Suprapubic skin (tissue), 4 donors: Measurements from ENCODE around the gene SLC13A5. TPM values are rescaled to one million over a fixed set of nuclear protein-coding genes. Genes with fewer than 3 reads are reported as not detected.

ENCODE experiments used
- DNase-seq, 2 donors: peaks; one replicate each; pipeline ENCODE4 v3.0.0-alpha.2; 2019; ENCODE audit warnings: low spot score in 2 of 2
- H3K27ac ChIP-seq: fragments of 200-600 bp; sonication (generic); one replicate; pipeline ENCODE4 v1.5.1; 2019
- H3K27me3 ChIP-seq: fragments of 200-600 bp; sonication (generic); one replicate; pipeline ENCODE4 v1.5.1; 2019
- H3K36me3 ChIP-seq: fragments of 200-600 bp; sonication (generic); one replicate; pipeline ENCODE4 v1.5.1; 2019
- H3K4me1 ChIP-seq: fragments of 200-600 bp; sonication (generic); one replicate; pipeline ENCODE4 v1.5.1; 2019
- H3K4me3 ChIP-seq: fragments of 200-600 bp; sonication (generic); one replicate; pipeline ENCODE4 v1.5.1; 2019; ENCODE audit warnings: mild to moderate bottlenecking
- H3K9me3 ChIP-seq: fragments of 200-600 bp; sonication (generic); one replicate; pipeline ENCODE4 v1.5.1; 2019
- CTCF ChIP-seq, 2 donors: fragments of 200-600 bp in 1 of 2; fragments of 450-650 bp in 1 of 2; sonication (generic) in 1 of 2; IDR thresholded peaks; one replicate each; pipeline ENCODE4 v1.5.1; 2016 to 2019; ENCODE audit warnings: antibody characterized with exemption in 2 of 2, mild to moderate bottlenecking in 1 of 2, moderate library complexity in 1 of 2
- EP300 ChIP-seq: sonication (generic); formaldehyde crosslinking; IDR thresholded peaks from one replicate; pipeline ENCODE4 v1.6.1; 2017; ENCODE audit warnings: antibody characterized with exemption
- POLR2A ChIP-seq, 2 donors: fragments of 450-650 bp; IDR thresholded peaks; one replicate each; pipeline ENCODE4 v1.6.1; 2017; ENCODE audit warnings: antibody characterized with exemption in 2 of 2, mild to moderate bottlenecking in 2 of 2, moderate library complexity in 2 of 2
- POLR2AphosphoS5 ChIP-seq, 3 donors: sonication (generic); formaldehyde crosslinking; IDR thresholded peaks; one replicate each; pipeline ENCODE4 v1.6.1; 2017; ENCODE audit warnings: antibody characterized with exemption in 3 of 3
- WGBS: methylation state at CpG from one replicate; pipeline ENCODE4 v1.1.5; 2018; 5-methylcytosine and 5-hydroxymethylcytosine counted together
- total RNA-seq, 4 donors: library from RNA; depleted of rRNA; stranded (reverse); fragments of >200 nt; gene quantifications; one replicate each; pipeline ENCODE4 v1.1.0, GENCODE V29; 2016

Gene SLC13A5
- total RNA-seq, 4 donors from 2014 or later, result 0.72 TPM; not detected in 3

- H3K9me3 ChIP-seq, result no peaks in the 10 kb centered on the region
- DNase-seq, result no peak
- no peak overlapping the region for H3K4me3 ChIP-seq
- TF ChIP-seq POLR2A (IDR thresholded peaks at IDR 0.05) (no peak), POLR2AphosphoS5 (IDR thresholded peaks at IDR 0.05) (no peak), CTCF (IDR thresholded peaks at IDR 0.05) (no peak), EP300 (no peak)
- H3K36me3 ChIP-seq, result peaks cover 22% of the 10 kb centered on the region
- peak overlapping the region; percentile 4 for H3K27ac ChIP-seq
- peaks cover 66% of the 10 kb centered on the region for H3K4me1 ChIP-seq
- WGBS, result 36% methylated on average over 2 of the region's 2 CpGs
- no peaks in the 10 kb centered on the region for H3K27me3 ChIP-seq
These were observed 70.6 kb downstream of the SLC13A5 start for GRCh38 chr17:6642592-6642991.

- WGBS, result 4% methylated on average over 16 of the region's 20 CpGs
- H3K4me1 ChIP-seq, result peaks cover 61% of the 10 kb centered on the region
- TF ChIP-seq POLR2A (IDR thresholded peaks at IDR 0.05), result no peak
- TF ChIP-seq POLR2AphosphoS5 (IDR thresholded peaks at IDR 0.05), result no peak
- TF ChIP-seq CTCF (IDR thresholded peaks at IDR 0.05), result no peak
- TF ChIP-seq EP300, result no peak
- H3K36me3 ChIP-seq, result peaks cover 17% of the 10 kb centered on the region
- no peaks in the 10 kb centered on the region for H3K27me3 ChIP-seq
- H3K4me3 ChIP-seq, result peak overlapping the region; percentile 89
- H3K27ac ChIP-seq, result peak overlapping the region; percentile 86
- H3K9me3 ChIP-seq, result no peaks in the 10 kb centered on the region
- DNase-seq, result no peak
These were observed 71.8 kb downstream of the SLC13A5 start for GRCh38 chr17:6641247-6641863.

- peak; percentile 94 to 96 for DNase-seq
- Histone ChIP-seq H3K4me1 (peaks cover 61% of the 10 kb centered on the region), H3K27ac (peak within 1 kb of the TSS; percentile 86), H3K36me3 (peaks cover 10% of the 10 kb centered on the region), H3K4me3 (peak within 1 kb of the TSS; percentile 89), H3K9me3 (no peaks in the 10 kb centered on the region), H3K27me3 (no peaks in the 10 kb centered on the region)
- TF ChIP-seq POLR2A (IDR thresholded peaks at IDR 0.05), result peak; percentile 15 to 78
- peak; percentile 76 to 86 (median 81) for TF ChIP-seq POLR2AphosphoS5 (IDR thresholded peaks at IDR 0.05)
- TF ChIP-seq EP300, result no peak
- 0% methylated on average over 2 of the region's 52 CpGs for WGBS
These were observed 72.5 kb downstream of the SLC13A5 start, which contains the start of the genes KIAA0753 and TXNDC17 for GRCh38 chr17:6640536-6641246. Gene KIAA0753, minus strand, starts transcription at chr17:6640711. Its CDS starts 5,608 bp downstream, at chr17:6635103. Gene TXNDC17, plus strand, starts transcription at chr17:6641060. Its CDS starts 23 bp downstream, at chr17:6641083.

GRCh38 chr17:6639586-6640535 lies 73.3 kb downstream of the SLC13A5 start:
- no peaks in the 10 kb centered on the region for H3K27me3 ChIP-seq
- no peaks in the 10 kb centered on the region for H3K9me3 ChIP-seq
- peak overlapping the region; percentile 86 for H3K27ac ChIP-seq
- WGBS, result 1% methylated on average over 49 of the region's 67 CpGs
- peaks cover 10% of the 10 kb centered on the region for H3K36me3 ChIP-seq
- TF ChIP-seq CTCF (IDR thresholded peaks at IDR 0.05), result no peak
- TF ChIP-seq EP300, result no peak
- H3K4me3 ChIP-seq, result peak overlapping the region; percentile 89
- peaks cover 56% of the 10 kb centered on the region for H3K4me1 ChIP-seq
- no peak for DNase-seq

- Histone ChIP-seq H3K27me3 (no peaks in the 10 kb centered on the region), H3K4me1 (peaks cover 51% of the 10 kb centered on the region), H3K36me3 (peaks cover 10% of the 10 kb centered on the region), H3K4me3 (peak overlapping the region; percentile 89), H3K9me3 (no peaks in the 10 kb centered on the region), H3K27ac (no peak overlapping the region)
- DNase-seq, result no peak
- TF ChIP-seq POLR2AphosphoS5 (IDR thresholded peaks at IDR 0.05) (no peak), EP300 (no peak), POLR2A (IDR thresholded peaks at IDR 0.05) (no peak), CTCF (IDR thresholded peaks at IDR 0.05) (no peak)
- 5% methylated on average over 4 of the region's 15 CpGs for WGBS
These were observed 74.1 kb downstream of the SLC13A5 start for GRCh38 chr17:6639014-6639585.
